ENCODE data around the gene PTPN3. TPM values are rescaled to one million over a fixed set of nuclear protein-coding genes. Genes with fewer than 3 reads are reported as not detected.

The PTPN3 gene
- total and polyA plus RNA-seq, 2 donors (not counting 1 experiment from before 2014, with no cell fraction given) = not detected

- H3K79me2 ChIP-seq (ENCODE audit: control insufficient read depth, insufficient read depth, low read length) = no peaks in the 10 kb centered on the region
- DNase-seq (no peak), ATAC-seq (ENCODE audit: low read depth) (no peak)
- H4K20me1 ChIP-seq (ENCODE audit: control insufficient read depth, insufficient read depth, low read length, poor library complexity, severe bottlenecking) = no peaks in the 10 kb centered on the region
- no peaks in the 10 kb centered on the region for H3K4me1 ChIP-seq (ENCODE audit: control insufficient read depth in 2 of 2, insufficient read depth in 2 of 2, low read length in 2 of 2)
- POLR2A ChIA-PET = no interaction called here
- H3K36me3 ChIP-seq (replicated peaks in 1 of 2; ENCODE audit: control extremely low read depth in 1 of 2, control insufficient read depth in 1 of 2, extremely low read depth in 1 of 2, insufficient read depth in 2 of 2, low read length in 1 of 2) = no peaks in the 10 kb centered on the region
- H3K27ac ChIP-seq (ENCODE audit: low read length in 2 of 2) = no peak overlapping the region
- H3K27me3 ChIP-seq (replicated peaks in 1 of 4; ENCODE audit: control extremely low read depth in 1 of 4, control insufficient read depth in 3 of 4, insufficient read depth in 4 of 4, low read length in 3 of 4) = peaks cover 0 to 11% (median 1%) of the 10 kb centered on the region in 4 experiments
- H3K9me3 ChIP-seq (ENCODE audit: control extremely low read depth in 1 of 3, control insufficient read depth in 2 of 3, insufficient read depth in 1 of 3, low read length in 2 of 3) = peaks cover 0 to 4% (median 0%) of the 10 kb centered on the region in 3 donors
- H3K9me3 Mint-ChIP-seq (ENCODE audit: insufficient read depth) = no peaks in the 10 kb centered on the region
- no peak overlapping the region for H2AFZ ChIP-seq (ENCODE audit: insufficient read depth, low read depth, low read length, poor library complexity, severe bottlenecking)
- no peaks in the 10 kb centered on the region for H3K4me1 Mint-ChIP-seq
- intact Hi-C loops (cut with micrococcal nuclease) = no loop called here
- H3K4me3 ChIP-seq (ENCODE audit: control extremely low read depth in 1 of 5, extremely low read depth in 1 of 5, insufficient read depth in 1 of 5, low read depth in 2 of 5, low read length in 4 of 5) = no peak overlapping the region
- H3K4me3 Mint-ChIP-seq = no peak overlapping the region
- peaks cover 21% of the 10 kb centered on the region for H3K27me3 Mint-ChIP-seq
- no peak overlapping the region for H3K9ac ChIP-seq (ENCODE audit: low read length)
- CTCF ChIA-PET = interaction anchor here (1.3 to 1.6 kb wide), 2 partner anchors 35 to 231 kb away, joined by 3 to 4 read pairs; no protein-coding TSS in a partner anchor
- TF ChIP-seq CTCF (IDR thresholded peaks at IDR 0.05) = no peak
- no peak for TF ChIP-seq EZH2 (IDR thresholded peaks at IDR 0.05; ENCODE audit: borderline replicate concordance, insufficient read depth, low read depth, low read length, poor library complexity, severe bottlenecking)
- no peak overlapping the region for H3K27ac Mint-ChIP-seq
- no peak overlapping the region for H3K4me2 ChIP-seq (replicated peaks; ENCODE audit: low read depth, low read length, poor library complexity, severe bottlenecking)
- WGBS (ENCODE audit: insufficient coverage) = 89% methylated on average over 7 of the region's 7 CpGs
Observed at GRCh38 chr9:109475526-109475925, 22.6 kb downstream of the PTPN3 start.

- Mint-ChIP-seq H3K9me3 (ENCODE audit: insufficient read depth) (no peaks in the 10 kb centered on the region), H3K4me1 (no peaks in the 10 kb centered on the region), H3K27ac (no peak overlapping the region), H3K27me3 (peaks cover 24% of the 10 kb centered on the region), H3K4me3 (no peak overlapping the region)
- Histone ChIP-seq H3K9ac (ENCODE audit: low read length) (no peak overlapping the region), H4K20me1 (ENCODE audit: control insufficient read depth, insufficient read depth, low read length, poor library complexity, severe bottlenecking) (no peaks in the 10 kb centered on the region), H3K9me3 (ENCODE audit: control extremely low read depth in 1 of 3, control insufficient read depth in 2 of 3, insufficient read depth in 1 of 3, low read length in 2 of 3) (peaks cover 0 to 4% (median 0%) of the 10 kb centered on the region in 3 donors), H3K79me2 (ENCODE audit: control insufficient read depth, insufficient read depth, low read length) (no peaks in the 10 kb centered on the region), H3K4me3 (ENCODE audit: control extremely low read depth in 1 of 5, extremely low read depth in 1 of 5, insufficient read depth in 1 of 5, low read depth in 2 of 5, low read length in 4 of 5) (no peak overlapping the region), H3K4me1 (ENCODE audit: control insufficient read depth in 2 of 2, insufficient read depth in 2 of 2, low read length in 2 of 2) (no peaks in the 10 kb centered on the region), H3K4me2 (replicated peaks; ENCODE audit: low read depth, low read length, poor library complexity, severe bottlenecking) (no peak overlapping the region), H3K27ac (ENCODE audit: low read length in 2 of 2) (no peak overlapping the region), H3K27me3 (replicated peaks in 1 of 4; ENCODE audit: control extremely low read depth in 1 of 4, control insufficient read depth in 3 of 4, insufficient read depth in 4 of 4, low read length in 3 of 4) (peaks cover 0 to 11% (median 1%) of the 10 kb centered on the region in 4 experiments), H3K36me3 (replicated peaks in 1 of 2; ENCODE audit: control extremely low read depth in 1 of 2, control insufficient read depth in 1 of 2, extremely low read depth in 1 of 2, insufficient read depth in 2 of 2, low read length in 1 of 2) (no peaks in the 10 kb centered on the region), H2AFZ (ENCODE audit: insufficient read depth, low read depth, low read length, poor library complexity, severe bottlenecking) (no peak overlapping the region)
- no peak for DNase-seq
- intact Hi-C loops (cut with micrococcal nuclease) = no loop called here
- no peak for ATAC-seq (ENCODE audit: low read depth)
- no peak for TF ChIP-seq EZH2 (IDR thresholded peaks at IDR 0.05; ENCODE audit: borderline replicate concordance, insufficient read depth, low read depth, low read length, poor library complexity, severe bottlenecking)
- TF ChIP-seq CTCF (IDR thresholded peaks at IDR 0.05) = no peak
- ChIA-PET CTCF (interaction anchor here (1.3 to 1.6 kb wide), 2 partner anchors 34 to 230 kb away, joined by 3 to 4 read pairs; no protein-coding TSS in a partner anchor), POLR2A (no interaction called here)
- WGBS (ENCODE audit: insufficient coverage) = no CpG with 5 or more reads among the region's 2 CpGs
Observed at GRCh38 chr9:109474944-109475343, 23.2 kb downstream of the PTPN3 start.

All from B cell (primary cell).